ENCODE measurements around the gene C1S. TPM values are rescaled to one million over a fixed set of nuclear protein-coding genes. Genes with fewer than 3 reads are reported as not detected.

The C1S gene
- total RNA-seq, 2 experiments from 2014 or later, result 3.8 to 4.6 TPM

DNA sequence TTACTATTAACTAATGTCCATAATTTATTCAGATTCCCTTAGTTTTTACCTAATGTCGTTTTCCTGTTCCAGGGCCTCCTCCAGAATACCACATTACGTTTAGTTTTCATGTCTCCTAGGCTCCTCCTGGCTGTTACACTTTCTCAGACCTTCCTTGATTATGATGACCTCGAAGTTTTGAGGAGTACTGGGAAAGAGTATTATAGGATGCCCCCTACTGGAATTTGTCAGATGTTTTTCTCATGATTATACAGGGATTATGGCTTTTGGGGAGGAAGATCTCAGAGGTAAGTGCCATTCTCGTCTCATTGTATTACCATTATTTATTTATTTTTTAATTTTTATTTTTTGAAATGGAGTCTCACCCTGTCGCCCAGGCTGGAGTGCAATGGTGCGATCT lies 17.7 kb upstream of the C1S start:
- Mint-ChIP-seq H3K27ac (no peak overlapping the region), H3K9me3 (no peaks in the 10 kb centered on the region), H3K36me3 (ENCODE audit: low read depth) (no peaks in the 10 kb centered on the region), H3K27me3 (no peaks in the 10 kb centered on the region), H3K4me1 (ENCODE audit: low read depth) (peaks cover 11% of the 10 kb centered on the region), H3K4me3 (no peak overlapping the region)
- peak; percentile 30 for TF ChIP-seq CTCF (IDR thresholded peaks at IDR 0.05)
- ChIA-PET CTCF (no interaction called here), POLR2A (no interaction called here)
- Histone ChIP-seq H3K36me3 (ENCODE audit: insufficient read depth, low read length) (no peaks in the 10 kb centered on the region), H3K4me1 (ENCODE audit: insufficient read depth, low read length) (peaks cover 12% of the 10 kb centered on the region), H3K9me3 (ENCODE audit: control insufficient read depth in 1 of 2, insufficient read depth in 1 of 2, low read length in 2 of 2) (no peaks in the 10 kb centered on the region), H3K27ac (ENCODE audit: low read depth in 1 of 2, low read length in 2 of 2) (no peak overlapping the region), H3K27me3 (ENCODE audit: control insufficient read depth in 1 of 2, insufficient read depth in 2 of 2, low read length in 2 of 2) (no peaks in the 10 kb centered on the region), H3K4me3 (ENCODE audit: low read length) (no peak overlapping the region)
- no peak for ATAC-seq (ENCODE audit: poor library complexity)
- intact Hi-C loops (cut with DNase I, micrococcal nuclease), result no loop called here
- DNase-seq, result peak in 3 of 14 experiments; percentile 32 to 45 (median 42)

GRCh38 chr12:7045913-7046312 lies 14.6 kb upstream of the C1S start:
- CTCF ChIA-PET, result no interaction called here
- Histone ChIP-seq H3K36me3 (ENCODE audit: insufficient read depth, low read length) (no peaks in the 10 kb centered on the region), H3K9me3 (ENCODE audit: control insufficient read depth in 1 of 2, insufficient read depth in 1 of 2, low read length in 2 of 2) (no peaks in the 10 kb centered on the region), H3K4me3 (ENCODE audit: low read length) (no peak overlapping the region), H3K4me1 (ENCODE audit: insufficient read depth, low read length) (peaks cover 12% of the 10 kb centered on the region), H3K27ac (ENCODE audit: low read depth in 1 of 2, low read length in 2 of 2) (no peak overlapping the region), H3K27me3 (ENCODE audit: control insufficient read depth in 1 of 2, insufficient read depth in 2 of 2, low read length in 2 of 2) (no peaks in the 10 kb centered on the region)
- ATAC-seq (ENCODE audit: poor library complexity), result no peak
- peaks cover 11% of the 10 kb centered on the region for H3K4me1 Mint-ChIP-seq (ENCODE audit: low read depth)
- POLR2A ChIA-PET, result no interaction called here
- intact Hi-C loops (cut with DNase I, micrococcal nuclease), result no loop called here
- no peaks in the 10 kb centered on the region for H3K36me3 Mint-ChIP-seq (ENCODE audit: low read depth)
- DNase-seq, result no peak
- no peaks in the 10 kb centered on the region for H3K9me3 Mint-ChIP-seq
- TF ChIP-seq CTCF (IDR thresholded peaks at IDR 0.05), result no peak
- no peaks in the 10 kb centered on the region for H3K27me3 Mint-ChIP-seq
- H3K27ac Mint-ChIP-seq, result no peak overlapping the region
- no peak overlapping the region for H3K4me3 Mint-ChIP-seq

DNA sequence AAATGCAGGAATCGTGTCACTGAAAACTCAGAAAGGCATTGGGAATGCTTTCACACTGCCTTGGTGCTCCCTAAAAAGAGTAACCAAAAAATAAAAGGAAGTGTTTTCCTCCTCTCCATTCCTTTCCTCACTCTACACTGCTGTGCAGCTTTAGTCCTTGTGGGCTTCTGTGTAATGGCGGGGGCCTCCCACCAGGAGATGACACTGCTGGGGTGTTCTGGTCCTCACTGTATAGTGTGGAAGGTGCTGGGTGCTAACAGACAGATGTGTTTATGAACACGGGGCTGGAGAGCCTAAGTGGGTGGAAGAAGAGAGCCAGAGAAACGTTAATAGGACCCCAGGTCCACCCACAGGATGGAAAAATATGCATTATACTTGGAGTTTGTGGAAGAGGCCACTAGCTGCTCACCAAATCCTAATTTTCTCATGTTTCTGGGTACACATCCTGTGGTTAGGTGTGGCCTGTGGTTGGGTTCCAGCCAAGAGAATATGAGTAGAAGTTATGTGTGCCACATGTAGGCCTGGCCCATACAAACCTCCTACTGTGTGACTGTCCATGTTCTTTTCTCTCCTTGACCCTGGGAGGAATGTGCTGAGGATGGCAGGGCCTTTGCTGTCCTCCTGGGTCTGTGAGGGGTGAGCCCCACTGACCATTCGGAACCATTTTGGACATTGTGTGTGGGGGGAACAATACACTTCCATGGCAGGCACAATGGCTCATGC lies 14.0 kb upstream of the C1S start:
- TF ChIP-seq CTCF (IDR thresholded peaks at IDR 0.05), result no peak
- Mint-ChIP-seq H3K9me3 (no peaks in the 10 kb centered on the region), H3K4me1 (ENCODE audit: low read depth) (peaks cover 11% of the 10 kb centered on the region), H3K4me3 (no peak overlapping the region), H3K27ac (no peak overlapping the region), H3K27me3 (no peaks in the 10 kb centered on the region), H3K36me3 (ENCODE audit: low read depth) (no peaks in the 10 kb centered on the region)
- CTCF ChIA-PET, result no interaction called here
- intact Hi-C loops (cut with DNase I, micrococcal nuclease), result no loop called here
- no peak overlapping the region for H3K4me3 ChIP-seq (ENCODE audit: low read length)
- POLR2A ChIA-PET, result no interaction called here
- no peaks in the 10 kb centered on the region for H3K9me3 ChIP-seq (ENCODE audit: control insufficient read depth in 1 of 2, insufficient read depth in 1 of 2, low read length in 2 of 2)
- no peak for DNase-seq
- H3K4me1 ChIP-seq (ENCODE audit: insufficient read depth, low read length), result peaks cover 12% of the 10 kb centered on the region
- no peak for ATAC-seq (ENCODE audit: poor library complexity)
- H3K36me3 ChIP-seq (ENCODE audit: insufficient read depth, low read length), result no peaks in the 10 kb centered on the region
- H3K27ac ChIP-seq (ENCODE audit: low read depth in 1 of 2, low read length in 2 of 2), result no peak overlapping the region
- no peaks in the 10 kb centered on the region for H3K27me3 ChIP-seq (ENCODE audit: control insufficient read depth in 1 of 2, insufficient read depth in 2 of 2, low read length in 2 of 2)

All from CD4-positive, alpha-beta T cell (primary cell).